Measurements from ENCODE around the gene HES2.
"Not testable (repeated sequence)": the region's sequence is repeated elsewhere in the genome, so short reads cannot be mapped to it uniquely, and the experiment has no call there.

The HES2 gene

GRCh38 chr1:6419397-6419803, 319 bp downstream of the HES2 start:
- no peak for DNase-seq

GRCh38 chr1:6418668-6419396, 887 bp downstream of the HES2 start:
- no peak for DNase-seq

GRCh38 chr1:6417961-6418667, 1.6 kb downstream of the HES2 start:
- DNase-seq = no peak

- DNase-seq = no peak
These were observed 2.8 kb downstream of the HES2 start for GRCh38 chr1:6416906-6417305.

GRCh38 chr1:6416295-6416656, 3.4 kb downstream of the HES2 start:
- DNase-seq = no peak

- no peak for DNase-seq
These were observed 4.7 kb downstream of the HES2 start for GRCh38 chr1:6414881-6415626.

GRCh38 chr1:6414443-6414844, 5.3 kb downstream of the HES2 start:
- DNase-seq = peak in 11 of 56 donors; percentile 4 to 29 (median 15)

- no peak for DNase-seq
These were observed 6.8 kb downstream of the HES2 start for GRCh38 chr1:6412896-6413295.

GRCh38 chr1:6410248-6410893, 9.3 kb downstream of the HES2 start:
- no peak for DNase-seq

- DNase-seq = no peak
These were observed 10.0 kb downstream of the HES2 start for GRCh38 chr1:6409733-6410132.

- DNase-seq = no peak
These were observed 10.7 kb downstream of the HES2 start for GRCh38 chr1:6409053-6409452.

GRCh38 chr1:6408023-6408422, 11.7 kb downstream of the HES2 start:
- no peak for DNase-seq

- DNase-seq = no peak
These were observed 18.0 kb downstream of the HES2 start for GRCh38 chr1:6401673-6402072.

- DNase-seq = no peak
These were observed 20.4 kb downstream of the HES2 start for GRCh38 chr1:6399294-6399693.

GRCh38 chr1:6397844-6398441, 21.8 kb downstream of the HES2 start:
- no peak for DNase-seq

GRCh38 chr1:6396998-6397397, 22.7 kb downstream of the HES2 start:
- no peak for DNase-seq

GRCh38 chr1:6395781-6396244, 23.9 kb downstream of the HES2 start:
- DNase-seq = not testable (repeated sequence)

- not testable (repeated sequence) for DNase-seq
These were observed 24.6 kb downstream of the HES2 start for GRCh38 chr1:6395130-6395529.

- DNase-seq = peak in 55 of 56 donors; percentile 64 to 97 (median 89)
These were observed 26.1 kb downstream of the HES2 start, which contains the start of gene ACOT7 for GRCh38 chr1:6393400-6394187. Gene ACOT7, minus strand, starts transcription at chr1:6393767. Its CDS starts 368 bp downstream, at chr1:6393399.

- DNase-seq = peak in 3 of 56 donors; percentile 22 to 59 (median 35)
These were observed 26.8 kb downstream of the HES2 start for GRCh38 chr1:6392809-6393399.
